CD14-positive monocyte (primary cell): ENCODE results near the gene FNDC3B. TPM values are rescaled to one million over a fixed set of nuclear protein-coding genes. Genes with fewer than 3 reads are reported as not detected.
A peak's percentile ranks its signal among the peaks of the same experiment; 100 is the strongest.

Experiments
- DNase-seq, 3 donors: peaks; one replicate each; pipeline ENCODE4 v3.0.0-alpha.2; 2011 to 2022
- H2AFZ ChIP-seq: 2 replicates; pipeline ENCODE4 v1.6.0; 2012; ENCODE audit warnings: mild to moderate bottlenecking, low read depth, low read length, inconsistent platforms; ENCODE audit not compliant: insufficient read depth, poor library complexity, severe bottlenecking
- H3K27ac ChIP-seq, 2 donors: 1 replicate in 1 of 2; 2 replicates in 1 of 2; pipeline ENCODE4 v1.5.1; 2012 to 2013; ENCODE audit warnings: low read length in 2 of 2, control low read depth in 1 of 2, inconsistent platforms in 1 of 2, low read depth in 1 of 2, mild to moderate bottlenecking in 1 of 2
- H3K27me3 ChIP-seq, 2 donors: one replicate each; pipeline versions ENCODE4 v1.6.0 to v1.6.1; 2011 to 2013; ENCODE audit warnings: low read length in 2 of 2; ENCODE audit not compliant: control insufficient read depth in 2 of 2, insufficient read depth in 2 of 2
- H3K36me3 ChIP-seq, 2 donors: replicated peaks in 1 of 2; 1 replicate in 1 of 2; 2 replicates in 1 of 2; pipeline versions ENCODE4 v1.5.1 to v1.6.1; 2012 to 2013; ENCODE audit warnings: low read length in 2 of 2, control low read depth in 1 of 2, inconsistent platforms in 1 of 2, mild to moderate bottlenecking in 1 of 2; ENCODE audit not compliant: insufficient read depth in 2 of 2, control insufficient read depth in 1 of 2
- H3K4me1 ChIP-seq, 2 donors: 1 replicate in 1 of 2; 2 replicates in 1 of 2; pipeline versions ENCODE4 v1.5.1 to v1.6.1; 2012 to 2013; ENCODE audit warnings: low read length in 2 of 2, control low read depth in 1 of 2, inconsistent platforms in 1 of 2, mild to moderate bottlenecking in 1 of 2, moderate library complexity in 1 of 2; ENCODE audit not compliant: insufficient read depth in 2 of 2, control insufficient read depth in 1 of 2
- H3K4me2 ChIP-seq: replicated peaks from 2 replicates; pipeline ENCODE3; 2012; ENCODE audit warnings: low read length, moderate library complexity, mild to moderate bottlenecking; ENCODE audit not compliant: poor library complexity, severe bottlenecking; ENCODE audit errors: extremely low read depth
- H3K4me3 ChIP-seq, 3 experiments: fragments of 200-600 bp in 1 of 3; sonication (generic) in 1 of 3; replicated peaks in 1 of 3; 1 replicate in 2 of 3; 2 replicates in 1 of 3; pipeline ENCODE4 v1.5.1; 2011 to 2013; ENCODE audit warnings: low read length in 3 of 3, mild to moderate bottlenecking in 3 of 3, control low read depth in 2 of 3, low read depth in 2 of 3, inconsistent platforms in 1 of 3, moderate library complexity in 1 of 3
- H3K79me2 ChIP-seq: 2 replicates; pipeline ENCODE4 v1.6.0; 2012; ENCODE audit warnings: mild to moderate bottlenecking, control low read depth, inconsistent platforms, low read length, moderate library complexity; ENCODE audit not compliant: insufficient read depth
- H3K9ac ChIP-seq: 2 replicates; pipeline ENCODE4 v1.6.0; 2017; ENCODE audit warnings: low read length, mild to moderate bottlenecking; ENCODE audit not compliant: insufficient read depth, poor library complexity, severe bottlenecking
- H3K9me3 ChIP-seq, 2 donors: replicated peaks in 1 of 2; 1 replicate in 1 of 2; 2 replicates in 1 of 2; pipeline versions ENCODE4 v1.5.1 to v1.6.1; 2012 to 2013; ENCODE audit warnings: low read length in 2 of 2, control low read depth in 1 of 2; ENCODE audit not compliant: control insufficient read depth in 1 of 2, insufficient read depth in 1 of 2
- H4K20me1 ChIP-seq: 2 replicates; pipeline ENCODE4 v1.6.0; 2012; ENCODE audit warnings: mild to moderate bottlenecking, low read length, control low read depth, moderate library complexity; ENCODE audit not compliant: insufficient read depth
- H3K27ac Mint-ChIP-seq, 7 donors: one replicate each; pipeline ENCODE4 v1.8.0; 2020; ENCODE audit warnings: mild to moderate bottlenecking in 7 of 7, mixed read lengths in 7 of 7, moderate library complexity in 6 of 7, inconsistent platforms in 2 of 7
- H3K27me3 Mint-ChIP-seq, 3 donors: one replicate each; pipeline ENCODE4 v1.8.0; 2021 to 2022; ENCODE audit warnings: low read depth in 3 of 3, mild to moderate bottlenecking in 3 of 3, mixed read lengths in 3 of 3, moderate library complexity in 3 of 3, inconsistent platforms in 1 of 3
- H3K36me3 Mint-ChIP-seq, 2 donors: one replicate each; pipeline ENCODE4 v1.8.0; 2020; ENCODE audit warnings: mixed read lengths in 2 of 2, inconsistent platforms in 1 of 2, mild to moderate bottlenecking in 1 of 2
- H3K4me1 Mint-ChIP-seq: one replicate; pipeline ENCODE4 v1.8.0; 2020; ENCODE audit warnings: mild to moderate bottlenecking, mixed read lengths
- H3K4me3 Mint-ChIP-seq, 2 donors: one replicate each; pipeline ENCODE4 v1.8.0; 2020; ENCODE audit warnings: mild to moderate bottlenecking in 2 of 2, mixed read lengths in 2 of 2, moderate library complexity in 1 of 2
- H3K9me3 Mint-ChIP-seq, 7 donors: one replicate each; pipeline ENCODE4 v1.8.0; 2020 to 2022; ENCODE audit warnings: mixed read lengths in 7 of 7, mild to moderate bottlenecking in 6 of 7, moderate library complexity in 6 of 7, inconsistent platforms in 2 of 7
- WGBS: methylation state at CpG from one replicate; pipeline ENCODE4 v1.1.5; 2013; ENCODE audit warnings: missing lambda C conversion rate; ENCODE audit not compliant: insufficient coverage; 5-methylcytosine and 5-hydroxymethylcytosine counted together
- intact Hi-C, 2 donors: fragments of 100-400 bp; cut with micrococcal nuclease; formaldehyde crosslinking; loops; one replicate each; pipeline versions ENCODE4 v1.15.0 to v1.15.1; 2023
- polyA plus RNA-seq, 3 donors: library from polyadenylated mRNA; depleted of rRNA in 1 of 3; unstranded in 2 of 3; stranded (reverse) in 1 of 3; fragments of 300-500 nt in 2 of 3; fragments of >200 nt in 1 of 3; fragmentation: Illumina TruSeq in 2 of 3; gene quantifications; 1 replicate in 2 of 3; 2 replicates in 1 of 3; pipeline ENCODE4 v1.2.3, GENCODE V29; 2012 to 2021
- TF ChIP-seq, protein P1 (sequence below): fragments of 200-600 bp; IDR thresholded peaks from one replicate; pipeline ENCODE4 v1.8.0; 2022; ENCODE audit warnings: antibody characterized with exemption, mild to moderate bottlenecking

The FNDC3B gene
- polyA plus RNA-seq, 3 donors: 19.6 to 36.1 (median 25.7) TPM

DNA sequence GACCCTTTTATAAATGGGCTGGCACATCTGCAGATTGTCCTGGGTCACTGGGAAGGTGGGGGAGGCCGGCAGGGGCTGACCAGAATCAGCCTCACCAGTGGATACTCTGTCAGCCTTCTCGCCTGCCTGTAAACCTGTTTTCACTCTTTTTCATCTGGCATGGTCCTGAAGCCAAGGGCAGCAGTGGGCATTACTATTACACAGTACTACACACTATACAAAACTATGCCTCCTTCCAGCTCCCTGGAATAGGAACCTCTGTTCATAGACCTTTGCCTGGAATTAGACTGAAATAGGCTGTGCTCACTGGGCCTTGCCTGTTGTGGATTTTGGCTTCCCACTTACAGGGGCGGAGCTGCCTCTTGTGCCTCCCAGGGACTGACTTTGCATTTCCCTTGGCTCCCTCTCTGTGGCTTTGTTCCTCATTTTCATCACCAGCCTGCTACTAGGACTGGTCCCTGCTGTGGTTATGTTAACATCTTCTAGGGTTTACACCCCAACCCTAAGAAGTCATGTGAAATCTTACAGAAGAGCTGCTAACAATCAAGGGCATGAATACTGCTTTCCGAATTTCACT lies 120.7 kb downstream of the FNDC3B start:
- Histone ChIP-seq H3K4me3 (no peak overlapping the region), H3K9me3 (no peaks in the 10 kb centered on the region), H3K27ac (peak overlapping the region; percentile 66 to 79), H3K9ac (no peak overlapping the region), H3K36me3 (peaks cover 0 to 4% of the 10 kb centered on the region in 2 donors), H3K27me3 (no peaks in the 10 kb centered on the region), H3K79me2 (peaks cover 100% of the 10 kb centered on the region), H3K4me2 (peak overlapping the region; percentile 12), H3K4me1 (peaks cover 10 to 19% of the 10 kb centered on the region in 2 donors), H2AFZ (no peak overlapping the region), H4K20me1 (peaks cover 56% of the 10 kb centered on the region)
- DNase-seq: peak; percentile 76 to 86 (median 84)
- peaks cover 32% of the 10 kb centered on the region for H3K4me1 Mint-ChIP-seq
- H3K36me3 Mint-ChIP-seq: peaks cover 22 to 26% of the 10 kb centered on the region in 2 donors
- no peaks in the 10 kb centered on the region for H3K9me3 Mint-ChIP-seq
- TF ChIP-seq, protein P1, sequence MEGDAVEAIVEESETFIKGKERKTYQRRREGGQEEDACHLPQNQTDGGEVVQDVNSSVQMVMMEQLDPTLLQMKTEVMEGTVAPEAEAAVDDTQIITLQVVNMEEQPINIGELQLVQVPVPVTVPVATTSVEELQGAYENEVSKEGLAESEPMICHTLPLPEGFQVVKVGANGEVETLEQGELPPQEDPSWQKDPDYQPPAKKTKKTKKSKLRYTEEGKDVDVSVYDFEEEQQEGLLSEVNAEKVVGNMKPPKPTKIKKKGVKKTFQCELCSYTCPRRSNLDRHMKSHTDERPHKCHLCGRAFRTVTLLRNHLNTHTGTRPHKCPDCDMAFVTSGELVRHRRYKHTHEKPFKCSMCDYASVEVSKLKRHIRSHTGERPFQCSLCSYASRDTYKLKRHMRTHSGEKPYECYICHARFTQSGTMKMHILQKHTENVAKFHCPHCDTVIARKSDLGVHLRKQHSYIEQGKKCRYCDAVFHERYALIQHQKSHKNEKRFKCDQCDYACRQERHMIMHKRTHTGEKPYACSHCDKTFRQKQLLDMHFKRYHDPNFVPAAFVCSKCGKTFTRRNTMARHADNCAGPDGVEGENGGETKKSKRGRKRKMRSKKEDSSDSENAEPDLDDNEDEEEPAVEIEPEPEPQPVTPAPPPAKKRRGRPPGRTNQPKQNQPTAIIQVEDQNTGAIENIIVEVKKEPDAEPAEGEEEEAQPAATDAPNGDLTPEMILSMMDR: no peak
- peak overlapping the region; percentile 84 to 94 (median 90) for H3K27ac Mint-ChIP-seq
- WGBS: 43% methylated on average over 3 of the region's 4 CpGs
- no peak overlapping the region for H3K4me3 Mint-ChIP-seq
- intact Hi-C loops: loop anchor here in 1 of 2 donors (5.0 kb wide), 1 partner anchor 33 kb away; no protein-coding TSS in a partner anchor
- H3K27me3 Mint-ChIP-seq: no peaks in the 10 kb centered on the region

DNA sequence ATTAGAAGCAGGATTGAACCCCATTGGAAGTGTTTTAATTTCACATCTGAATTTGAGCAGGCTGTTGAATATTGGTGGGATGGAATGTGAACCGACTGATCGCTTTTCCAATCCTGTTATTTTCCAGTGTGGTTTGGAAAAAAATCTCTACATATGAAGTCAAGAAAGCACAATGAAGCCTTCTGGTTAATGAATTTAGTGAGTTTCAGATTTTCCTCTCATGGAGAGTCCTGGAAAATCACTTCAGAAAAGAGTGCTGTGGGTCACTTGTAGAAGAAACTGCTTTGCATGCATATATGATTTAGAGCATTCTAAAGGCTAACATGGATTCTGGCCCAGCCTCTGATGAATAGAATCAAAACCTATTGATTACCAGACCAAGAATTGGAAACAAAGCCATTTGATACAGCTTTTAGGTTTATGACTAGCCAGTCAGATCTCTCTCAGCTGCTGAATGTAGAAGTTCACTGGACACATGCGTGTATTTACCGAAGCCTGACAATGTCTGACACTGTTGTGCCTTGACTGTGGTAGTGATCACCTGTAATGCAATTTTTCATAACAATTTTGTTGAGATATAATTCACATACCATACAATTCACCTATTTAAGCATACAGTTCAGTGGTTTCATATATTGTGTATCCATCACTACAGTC lies 121.9 kb downstream of the FNDC3B start:
- no peak overlapping the region for H3K4me3 Mint-ChIP-seq
- Histone ChIP-seq H2AFZ (no peak overlapping the region), H3K4me1 (peaks cover 10 to 19% of the 10 kb centered on the region in 2 donors), H3K36me3 (peaks cover 0 to 4% of the 10 kb centered on the region in 2 donors), H3K79me2 (peaks cover 100% of the 10 kb centered on the region), H3K27me3 (no peaks in the 10 kb centered on the region), H3K27ac (peak overlapping the region in 1 of 2 donors; percentile 50), H4K20me1 (peaks cover 55% of the 10 kb centered on the region), H3K9me3 (no peaks in the 10 kb centered on the region), H3K4me3 (no peak overlapping the region), H3K9ac (no peak overlapping the region), H3K4me2 (no peak overlapping the region)
- H3K9me3 Mint-ChIP-seq: no peaks in the 10 kb centered on the region
- peak overlapping the region in 4 of 7 donors; percentile 13 to 42 (median 28) for H3K27ac Mint-ChIP-seq
- TF ChIP-seq, protein P1: no peak
- peaks cover 21 to 23% of the 10 kb centered on the region in 2 donors for H3K36me3 Mint-ChIP-seq
- H3K4me1 Mint-ChIP-seq: peaks cover 25% of the 10 kb centered on the region
- DNase-seq: no peak
- no peaks in the 10 kb centered on the region for H3K27me3 Mint-ChIP-seq
- intact Hi-C loops: loop anchor here in 1 of 2 donors (5.0 kb wide), 1 partner anchor 34 kb away; no protein-coding TSS in a partner anchor
- 100% methylated on average over 1 of the region's 4 CpGs for WGBS
